HG02884 (cell line): ENCODE measurements around the gene CEP68.
"Not testable (repeated sequence)": the region's sequence is repeated elsewhere in the genome, so short reads cannot be mapped to it uniquely, and the experiment has no call there.

Source experiments
- ATAC-seq: cut with Tn5 transposase; IDR thresholded peaks from one replicate; pipeline ENCODE4 v1.9.1; 2021; ENCODE audit warnings: mild to moderate bottlenecking, moderate library complexity; ENCODE audit not compliant: unreplicated experiment

The CEP68 gene

DNA sequence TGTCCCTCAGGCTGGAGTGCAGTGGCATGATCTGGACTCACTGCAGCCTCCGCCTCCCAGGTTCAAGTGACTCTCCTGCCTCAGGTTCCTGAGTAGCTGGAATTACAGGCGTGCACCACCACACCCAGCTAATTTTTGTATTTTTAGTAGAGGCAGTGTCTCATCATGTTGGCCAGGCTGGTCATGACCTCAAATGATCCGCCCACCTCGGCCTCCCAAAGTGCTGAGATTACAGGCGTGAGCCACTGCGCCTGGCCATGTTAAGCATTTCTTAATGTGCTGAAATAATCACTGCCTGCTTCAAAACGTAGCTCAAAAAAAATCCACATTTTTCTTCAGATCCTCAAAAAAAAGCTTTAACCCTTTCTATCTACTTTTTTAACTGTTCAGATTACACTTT, 69.2 kb downstream of the CEP68 start:
- ATAC-seq, result not testable (repeated sequence)

- no peak for ATAC-seq
These were observed 72.3 kb downstream of the CEP68 start for GRCh38 chr2:65128297-65129190.

DNA sequence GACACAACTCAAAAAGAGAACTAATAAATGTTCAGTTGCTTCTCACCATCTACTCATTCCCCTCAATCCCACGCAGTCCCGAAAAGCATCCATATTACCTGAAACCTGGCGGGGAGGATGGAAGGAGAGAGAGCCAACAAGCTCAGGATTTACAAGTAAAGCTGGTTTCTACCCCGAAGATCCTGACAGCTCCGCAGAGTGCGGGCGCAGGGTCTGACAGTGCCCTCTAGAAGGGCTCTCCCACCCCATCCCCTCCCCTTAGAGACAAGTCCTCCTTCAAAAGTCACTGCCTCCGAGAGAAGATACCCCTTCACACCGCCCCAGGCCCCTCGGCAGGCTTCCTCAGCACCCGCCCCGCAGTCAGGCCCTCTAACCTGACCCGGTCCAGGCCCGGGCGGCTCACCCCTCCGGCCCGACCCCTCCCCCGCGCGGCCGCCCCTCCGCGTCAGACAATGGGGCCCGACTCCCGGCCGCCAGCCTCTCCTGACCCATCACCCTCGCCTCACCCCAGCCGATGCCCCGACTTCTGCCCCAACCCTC, 73.1 kb downstream of the CEP68 start:
- no peak for ATAC-seq

DNA sequence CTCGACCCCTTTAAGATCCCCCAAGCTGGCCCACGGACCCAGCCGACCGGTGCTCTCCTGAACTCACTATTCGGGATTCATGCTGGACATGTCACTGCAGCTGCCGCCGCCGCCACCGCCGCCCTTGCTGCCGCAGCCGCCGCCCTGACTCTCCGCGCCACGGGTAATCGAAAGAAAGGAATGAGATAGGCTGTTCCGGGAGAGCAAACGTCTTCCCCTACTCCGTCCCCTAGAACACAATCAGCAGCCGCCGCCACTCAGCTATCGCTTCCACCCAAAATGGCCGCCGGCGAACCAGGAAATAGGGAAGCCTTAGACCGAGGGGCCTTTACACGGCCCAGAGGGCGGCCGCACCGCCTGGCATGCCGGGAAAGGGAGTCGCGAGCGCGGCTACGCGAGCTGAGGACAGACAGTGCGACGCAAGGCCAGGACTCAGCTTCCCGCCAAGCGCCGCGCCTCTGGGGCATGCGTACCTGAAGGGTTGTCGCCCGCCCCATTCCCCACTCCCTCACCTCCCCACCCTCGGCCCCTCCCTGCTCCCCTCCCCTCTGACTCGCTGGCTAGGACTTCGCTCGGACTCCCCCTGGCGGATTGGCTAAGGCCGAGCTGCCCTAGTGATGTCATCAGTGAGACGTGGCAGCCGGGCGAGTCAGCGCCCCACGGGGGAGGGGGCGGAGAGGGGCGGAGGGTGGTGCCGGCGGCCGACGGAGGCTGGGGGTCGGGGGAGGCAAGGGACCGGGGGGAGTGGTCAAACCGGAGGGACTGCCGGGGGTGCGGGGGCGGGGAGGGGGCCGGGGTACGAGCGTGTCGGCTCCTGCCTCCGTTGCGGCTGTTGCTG, 73.8 kb downstream of the CEP68 start, which contains the start of gene RAB1A:
Gene RAB1A, minus strand, starts transcription at position 281 of the 838 bp plus-strand sequence. Its CDS starts 191 bp downstream, at position 90.
- ATAC-seq, result peak; percentile 97

GRCh38 chr2:65130664-65131175, 74.5 kb downstream of the CEP68 start:
- ATAC-seq, result peak; percentile 21

DNA sequence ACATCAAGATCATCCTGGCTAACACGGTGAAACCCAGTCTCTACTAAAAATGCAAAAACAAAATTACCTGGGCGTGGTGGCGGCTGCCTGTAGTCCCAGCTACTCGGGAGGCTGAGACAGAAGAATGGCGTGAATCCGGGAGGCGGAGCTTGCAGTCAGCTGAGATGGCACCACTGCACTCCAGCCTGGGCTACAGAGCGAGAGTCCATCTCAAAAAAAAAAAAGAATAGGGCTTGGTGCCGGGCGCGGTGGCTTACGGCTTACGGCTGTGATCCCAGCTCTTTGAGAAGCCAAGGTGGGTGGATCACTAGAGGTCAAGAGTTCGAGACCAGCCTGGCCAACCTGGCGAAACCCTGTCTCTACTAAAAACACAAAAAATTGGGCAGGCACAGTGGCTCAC, 76.7 kb downstream of the CEP68 start:
- not testable (repeated sequence) for ATAC-seq

- ATAC-seq, result no peak
These were observed 77.4 kb downstream of the CEP68 start for GRCh38 chr2:65133626-65134025.

DNA sequence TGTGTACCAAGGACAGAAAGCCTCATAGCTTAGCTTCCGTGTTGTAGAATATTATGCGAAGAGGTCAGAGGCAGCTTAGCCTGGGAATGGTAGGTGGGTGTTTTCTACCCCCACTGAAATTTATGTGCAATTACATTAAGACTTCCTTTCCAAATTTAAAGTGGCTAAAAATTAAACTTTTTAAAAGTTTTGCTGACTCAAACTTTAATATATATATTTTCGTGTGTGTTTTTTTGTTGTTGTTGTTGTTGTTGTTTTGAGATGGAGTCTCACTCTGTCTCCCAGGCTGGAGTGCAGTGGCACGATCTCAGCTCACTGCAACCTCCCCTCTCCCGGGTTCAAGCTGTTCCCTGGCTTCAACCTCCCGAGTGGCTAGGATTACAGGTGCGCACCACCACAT, 77.9 kb downstream of the CEP68 start:
- ATAC-seq, result no peak

DNA sequence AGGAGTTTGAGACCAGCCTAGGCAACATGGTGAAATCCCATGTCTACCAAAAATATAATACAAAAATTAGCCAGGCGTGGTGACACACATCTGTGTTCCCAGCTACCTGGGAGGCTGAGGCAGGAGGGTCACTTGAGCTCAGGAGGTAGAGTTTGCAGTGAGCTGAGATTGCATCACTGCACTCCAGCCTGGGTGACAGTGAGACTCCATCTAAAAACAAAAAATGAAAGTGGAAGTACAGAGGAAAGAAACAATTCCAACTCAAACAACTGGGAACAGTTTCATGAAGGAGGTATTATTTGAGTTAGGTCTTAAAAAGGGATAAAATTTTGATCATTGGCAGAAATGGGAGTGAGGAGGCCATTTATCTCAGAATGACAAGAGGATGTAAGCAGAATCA, 80.0 kb downstream of the CEP68 start:
- no peak for ATAC-seq
